ENCODE measurements around the gene RASSF4.
A peak's percentile ranks its signal among the peaks of the same experiment; 100 is the strongest.
"Not testable (repeated sequence)": the region's sequence is repeated elsewhere in the genome, so short reads cannot be mapped to it uniquely, and the experiment has no call there.

The RASSF4 gene

GRCh38 chr10:44992070-44992731, 32.6 kb downstream of the RASSF4 start:
- no peak for DNase-seq

GRCh38 chr10:44992732-44993225, 33.2 kb downstream of the RASSF4 start:
- no peak for DNase-seq

GRCh38 chr10:44993226-44993921, 33.8 kb downstream of the RASSF4 start:
- no peak for DNase-seq

- no peak for DNase-seq
These were observed 34.5 kb downstream of the RASSF4 start for GRCh38 chr10:44993922-44994751.

GRCh38 chr10:44994752-44995530, 35.3 kb downstream of the RASSF4 start:
- DNase-seq: no peak

- peak; percentile 5 for DNase-seq
These were observed 35.9 kb downstream of the RASSF4 start for GRCh38 chr10:44995581-44995913.

- no peak for DNase-seq
These were observed 36.5 kb downstream of the RASSF4 start for GRCh38 chr10:44995914-44996669.

- DNase-seq: no peak
These were observed 37.6 kb downstream of the RASSF4 start for GRCh38 chr10:44997105-44997748.

- no peak for DNase-seq
These were observed 38.6 kb downstream of the RASSF4 start for GRCh38 chr10:44998146-44998631.

GRCh38 chr10:45000138-45000751, 40.6 kb downstream of the RASSF4 start:
- DNase-seq: peak; percentile 41

GRCh38 chr10:45000752-45001380, 41.3 kb downstream of the RASSF4 start, which contains the start of gene ZNF22:
TSS of gene ZNF22 (plus strand) at chr10:45000923. CDS start at chr10:45003369, 2,446 bp downstream.
- DNase-seq: peak; percentile 62

- DNase-seq: peak; percentile 28
These were observed 42.0 kb downstream of the RASSF4 start for GRCh38 chr10:45001381-45002148.

GRCh38 chr10:45003432-45004000, 43.9 kb downstream of the RASSF4 start:
- DNase-seq: no peak

- DNase-seq: no peak
These were observed 45.1 kb downstream of the RASSF4 start for GRCh38 chr10:45004661-45005060.

- DNase-seq: no peak
These were observed 45.7 kb downstream of the RASSF4 start for GRCh38 chr10:45005284-45005683.

GRCh38 chr10:45006276-45007030, 46.9 kb downstream of the RASSF4 start:
- DNase-seq: peak; percentile 52

GRCh38 chr10:45008524-45009161, 49.0 kb downstream of the RASSF4 start:
- peak; percentile 85 for DNase-seq

- not testable (repeated sequence) for DNase-seq
These were observed 55.0 kb downstream of the RASSF4 start for GRCh38 chr10:45014557-45014956.
